ENCODE measurements around the gene ROPN1L. TPM values are rescaled to one million over a fixed set of nuclear protein-coding genes. Genes with fewer than 3 reads are reported as not detected.

Gene ROPN1L
- total and polyA plus RNA-seq, 2 donors from 2014 or later: 1.4 to 1.7 TPM

DNA sequence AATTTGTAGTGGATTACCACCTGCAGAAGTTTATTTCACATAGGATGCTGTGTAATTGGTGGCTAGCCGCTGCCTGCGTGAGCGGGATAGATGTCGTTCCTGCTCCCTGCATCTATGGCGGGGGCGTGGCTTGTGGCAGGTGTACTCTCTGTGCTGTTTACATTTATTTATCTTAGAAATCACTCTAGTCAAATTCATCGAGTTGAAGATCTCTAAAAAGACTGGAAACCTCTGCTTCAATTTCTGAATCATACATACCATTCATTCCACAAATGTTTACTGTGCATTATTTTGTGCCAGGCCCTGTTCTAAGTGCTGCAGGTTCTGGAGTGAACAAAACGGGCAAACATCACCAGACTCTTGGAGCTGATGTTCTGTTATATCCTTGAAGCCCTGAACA is 11.9 kb downstream of the ROPN1L start:
- no peak for FAIRE-seq
- no peak overlapping the region for H3K27ac ChIP-seq (ENCODE audit: low read depth in 2 of 2, low read length in 2 of 2)
- H3K9me3 ChIP-seq (ENCODE audit: control insufficient read depth in 2 of 3, insufficient read depth in 1 of 3, low read length in 3 of 3): no peaks in the 10 kb centered on the region
- DNase-seq: no peak
- H3K4me3 ChIP-seq (ENCODE audit: low read length in 3 of 3): no peak overlapping the region
- no peak overlapping the region for H3K9ac ChIP-seq (ENCODE audit: low read length in 3 of 3)
- no peaks in the 10 kb centered on the region for H3K27me3 ChIP-seq (ENCODE audit: control insufficient read depth, insufficient read depth, low read length)
- H3K4me1 ChIP-seq (ENCODE audit: control insufficient read depth in 2 of 3, insufficient read depth in 2 of 3, low read depth in 1 of 3, low read length in 3 of 3): peaks cover 0 to 11% (median 6%) of the 10 kb centered on the region in 3 donors
- intact Hi-C loops (cut with DNase I): no loop called here
- TF ChIP-seq, protein P1, sequence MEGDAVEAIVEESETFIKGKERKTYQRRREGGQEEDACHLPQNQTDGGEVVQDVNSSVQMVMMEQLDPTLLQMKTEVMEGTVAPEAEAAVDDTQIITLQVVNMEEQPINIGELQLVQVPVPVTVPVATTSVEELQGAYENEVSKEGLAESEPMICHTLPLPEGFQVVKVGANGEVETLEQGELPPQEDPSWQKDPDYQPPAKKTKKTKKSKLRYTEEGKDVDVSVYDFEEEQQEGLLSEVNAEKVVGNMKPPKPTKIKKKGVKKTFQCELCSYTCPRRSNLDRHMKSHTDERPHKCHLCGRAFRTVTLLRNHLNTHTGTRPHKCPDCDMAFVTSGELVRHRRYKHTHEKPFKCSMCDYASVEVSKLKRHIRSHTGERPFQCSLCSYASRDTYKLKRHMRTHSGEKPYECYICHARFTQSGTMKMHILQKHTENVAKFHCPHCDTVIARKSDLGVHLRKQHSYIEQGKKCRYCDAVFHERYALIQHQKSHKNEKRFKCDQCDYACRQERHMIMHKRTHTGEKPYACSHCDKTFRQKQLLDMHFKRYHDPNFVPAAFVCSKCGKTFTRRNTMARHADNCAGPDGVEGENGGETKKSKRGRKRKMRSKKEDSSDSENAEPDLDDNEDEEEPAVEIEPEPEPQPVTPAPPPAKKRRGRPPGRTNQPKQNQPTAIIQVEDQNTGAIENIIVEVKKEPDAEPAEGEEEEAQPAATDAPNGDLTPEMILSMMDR (IDR thresholded peaks at IDR 0.05; ENCODE audit: borderline replicate concordance, extremely low read depth, insufficient read depth): no peak
- H3K36me3 ChIP-seq (ENCODE audit: control insufficient read depth in 2 of 3, insufficient read depth in 3 of 3, low read length in 3 of 3): no peaks in the 10 kb centered on the region

DNA sequence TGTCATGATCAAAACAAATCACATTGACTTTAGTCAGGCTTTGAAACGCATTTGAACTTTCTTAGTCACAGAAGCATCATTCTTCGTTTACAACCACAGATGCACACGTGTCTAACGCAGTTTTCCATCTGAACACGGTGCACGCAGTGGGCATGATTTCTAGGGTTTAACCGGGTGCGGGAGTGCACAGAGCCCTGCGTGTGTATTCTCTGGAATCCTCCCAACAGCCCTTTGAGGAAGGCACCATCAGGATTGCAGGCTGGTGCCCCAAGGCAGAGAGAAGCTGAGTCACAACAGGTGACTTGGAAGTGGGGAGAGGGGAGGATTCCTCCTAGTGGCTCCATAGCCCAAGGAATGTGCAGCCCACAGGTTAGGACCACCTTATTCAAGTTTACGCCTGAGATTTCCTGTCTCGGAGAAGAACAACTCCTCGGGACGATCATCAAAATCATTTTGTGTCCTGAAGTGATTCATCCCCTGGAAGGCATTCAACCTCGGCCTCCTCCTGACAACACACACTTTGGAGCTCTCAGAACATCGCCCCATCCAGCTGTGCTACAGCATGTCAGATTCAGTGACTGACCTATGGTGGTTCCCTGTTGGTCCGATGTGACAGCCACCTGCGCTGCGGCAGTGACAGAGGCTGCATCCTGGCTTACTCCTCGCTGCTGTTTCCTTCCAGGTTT is 13.1 kb downstream of the ROPN1L start:
- peaks cover 0 to 12% (median 6%) of the 10 kb centered on the region in 3 donors for H3K4me1 ChIP-seq (ENCODE audit: control insufficient read depth in 2 of 3, insufficient read depth in 2 of 3, low read depth in 1 of 3, low read length in 3 of 3)
- H3K27ac ChIP-seq (ENCODE audit: low read depth in 2 of 2, low read length in 2 of 2): no peak overlapping the region
- H3K27me3 ChIP-seq (ENCODE audit: control insufficient read depth, insufficient read depth, low read length): no peaks in the 10 kb centered on the region
- FAIRE-seq: no peak
- H3K36me3 ChIP-seq (ENCODE audit: control insufficient read depth in 2 of 3, insufficient read depth in 3 of 3, low read length in 3 of 3): no peaks in the 10 kb centered on the region
- no peak overlapping the region for H3K4me3 ChIP-seq (ENCODE audit: low read length in 3 of 3)
- H3K9me3 ChIP-seq (ENCODE audit: control insufficient read depth in 2 of 3, insufficient read depth in 1 of 3, low read length in 3 of 3): no peaks in the 10 kb centered on the region
- intact Hi-C loops (cut with DNase I): loop anchor here (5.0 kb wide), 1 partner anchor 173 kb away; no protein-coding TSS in a partner anchor
- DNase-seq: no peak
- no peak overlapping the region for H3K9ac ChIP-seq (ENCODE audit: low read length in 3 of 3)
- TF ChIP-seq, protein P1 (IDR thresholded peaks at IDR 0.05; ENCODE audit: borderline replicate concordance, extremely low read depth, insufficient read depth): no peak

DNA sequence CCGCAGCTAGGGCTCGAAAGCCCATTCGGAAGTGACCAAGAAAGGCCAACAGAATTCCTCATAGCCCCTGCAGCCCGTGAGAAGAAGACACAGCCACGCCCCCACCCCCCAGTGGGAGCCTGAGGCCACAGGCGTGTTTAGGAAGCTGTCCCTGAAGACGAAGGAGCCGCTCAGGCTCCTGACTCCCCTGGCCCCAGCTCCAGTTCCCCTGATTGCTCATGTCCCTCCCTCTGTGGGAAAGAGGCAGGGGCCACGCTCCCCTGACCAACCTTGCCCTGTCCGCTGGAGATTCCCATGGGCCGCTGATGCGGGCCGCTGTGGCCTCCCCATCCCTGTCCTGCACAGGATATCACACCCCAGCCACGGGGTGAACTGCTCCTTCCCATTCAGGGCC is 13.6 kb downstream of the ROPN1L start:
- Histone ChIP-seq H3K9ac (ENCODE audit: low read length in 3 of 3) (no peak overlapping the region), H3K9me3 (ENCODE audit: control insufficient read depth in 2 of 3, insufficient read depth in 1 of 3, low read length in 3 of 3) (no peaks in the 10 kb centered on the region), H3K27me3 (ENCODE audit: control insufficient read depth, insufficient read depth, low read length) (no peaks in the 10 kb centered on the region), H3K4me3 (ENCODE audit: low read length in 3 of 3) (no peak overlapping the region), H3K4me1 (ENCODE audit: control insufficient read depth in 2 of 3, insufficient read depth in 2 of 3, low read depth in 1 of 3, low read length in 3 of 3) (peaks cover 0 to 14% (median 6%) of the 10 kb centered on the region in 3 donors), H3K27ac (ENCODE audit: low read depth in 2 of 2, low read length in 2 of 2) (no peak overlapping the region), H3K36me3 (ENCODE audit: control insufficient read depth in 2 of 3, insufficient read depth in 3 of 3, low read length in 3 of 3) (no peaks in the 10 kb centered on the region)
- FAIRE-seq (no peak), DNase-seq (peak in 2 of 5 donors; percentile 23 to 27)
- intact Hi-C loops (cut with DNase I): loop anchor here (5.0 kb wide), 1 partner anchor 172 kb away; no protein-coding TSS in a partner anchor
- TF ChIP-seq, protein P1 (IDR thresholded peaks at IDR 0.05; ENCODE audit: borderline replicate concordance, extremely low read depth, insufficient read depth): no peak
